Stimulated activated CD4-positive, alpha-beta T cell treated with anti-CD3 and anti-CD28 coated beads, Interleukin-1b, Interleukin-23, amount 100 ng/mL, for 24 hours (primary cell): ENCODE results near the gene ZFYVE28.

Experiments
- DNase-seq, 4 experiments: peaks; one replicate each; pipeline ENCODE4 v3.0.0-alpha.2; 2020; ENCODE audit warnings: low read depth in 4 of 4, low spot score in 1 of 4

The ZFYVE28 gene

DNA sequence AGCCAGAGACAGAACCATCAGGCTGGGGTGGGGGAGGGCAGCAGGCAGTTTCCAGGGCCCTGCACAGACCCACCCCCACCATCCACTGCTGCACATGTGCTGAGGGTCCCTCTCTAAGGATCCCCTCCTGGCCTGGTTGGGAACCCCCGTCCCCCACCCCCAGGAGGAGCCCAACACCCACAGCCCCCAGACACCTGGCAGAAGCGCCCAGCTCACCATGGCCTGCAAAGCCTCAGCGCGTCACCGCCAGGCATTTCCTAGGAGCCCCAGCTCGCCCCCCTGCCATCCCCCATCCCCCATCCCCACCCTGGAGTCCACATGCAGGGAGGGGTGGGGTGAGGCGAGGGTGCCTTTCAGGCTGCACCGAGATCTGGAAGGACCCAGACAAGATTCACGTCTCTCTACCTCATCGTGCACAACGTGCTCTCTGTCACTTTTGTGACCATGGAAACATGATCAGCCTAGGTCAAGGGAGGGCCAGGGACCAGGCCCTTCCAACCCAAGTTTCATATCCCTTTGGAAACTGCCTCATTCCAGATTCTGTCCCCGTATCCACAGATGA is 165.8 kb downstream of the ZFYVE28 start:
- DNase-seq = no peak

- DNase-seq = no peak
Observed at GRCh38 chr4:2251795-2252529, 166.5 kb downstream of the ZFYVE28 start.

DNA sequence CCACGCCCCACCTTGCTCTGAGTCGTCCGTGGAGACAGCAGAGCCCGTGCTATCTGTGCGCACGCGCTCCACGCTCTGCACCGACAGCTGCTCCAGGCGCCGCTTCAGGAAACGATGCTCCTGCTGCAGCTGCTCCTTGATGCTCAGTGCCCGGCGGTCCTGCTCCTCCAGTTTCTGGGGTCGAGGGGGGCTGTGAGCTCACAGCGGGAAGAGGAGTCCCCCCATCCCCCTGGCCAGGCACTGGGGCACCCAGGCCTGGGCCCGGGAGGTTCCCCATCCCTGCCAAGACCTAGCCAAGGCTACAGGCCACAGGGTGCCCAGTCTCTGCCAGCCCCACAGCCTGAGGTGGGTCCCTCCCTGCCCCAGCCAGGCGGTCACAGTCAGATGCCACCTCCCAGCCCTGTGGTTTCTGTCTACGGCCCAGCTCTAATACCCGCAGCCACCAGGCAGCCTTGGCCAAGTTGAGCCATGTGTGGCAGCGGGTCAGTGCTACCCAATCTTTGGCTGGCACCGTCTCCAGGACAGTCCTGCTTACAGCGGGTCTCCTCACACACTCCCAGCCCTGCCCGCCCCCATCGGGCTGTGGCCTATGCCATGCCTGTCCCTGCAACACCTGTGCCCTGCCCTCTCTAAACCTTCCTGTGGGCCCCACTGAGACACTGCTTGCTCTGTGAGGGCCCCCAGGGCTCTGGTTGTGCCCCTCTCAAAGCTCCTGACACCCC is 167.2 kb downstream of the ZFYVE28 start:
- DNase-seq = no peak

- DNase-seq = no peak
Observed at GRCh38 chr4:2250357-2251072, 167.9 kb downstream of the ZFYVE28 start.

GRCh38 chr4:2249526-2250356 is 168.7 kb downstream of the ZFYVE28 start:
- DNase-seq = no peak

DNA sequence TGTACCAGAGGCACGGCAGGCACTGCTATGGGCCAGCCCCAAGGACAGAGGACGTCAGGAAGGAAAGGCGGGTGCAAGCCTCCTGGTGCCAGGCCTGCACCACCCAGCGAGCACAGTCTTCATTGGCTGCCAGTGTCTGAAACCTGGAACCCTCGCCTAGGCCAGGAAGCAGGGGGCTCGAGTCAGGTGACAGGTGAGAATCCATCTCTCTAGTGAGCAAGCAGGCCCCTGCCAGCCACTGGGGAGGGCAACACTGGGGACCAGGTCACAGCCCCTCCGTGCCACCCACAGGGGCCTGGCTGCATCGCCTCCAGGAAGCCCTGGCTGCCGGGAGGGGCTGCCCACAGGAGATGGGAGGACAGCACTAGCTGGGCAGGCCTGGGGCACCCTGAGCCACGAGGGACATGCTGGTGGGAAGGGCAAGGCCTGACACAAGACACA is 169.6 kb downstream of the ZFYVE28 start:
- DNase-seq = no peak

DNA sequence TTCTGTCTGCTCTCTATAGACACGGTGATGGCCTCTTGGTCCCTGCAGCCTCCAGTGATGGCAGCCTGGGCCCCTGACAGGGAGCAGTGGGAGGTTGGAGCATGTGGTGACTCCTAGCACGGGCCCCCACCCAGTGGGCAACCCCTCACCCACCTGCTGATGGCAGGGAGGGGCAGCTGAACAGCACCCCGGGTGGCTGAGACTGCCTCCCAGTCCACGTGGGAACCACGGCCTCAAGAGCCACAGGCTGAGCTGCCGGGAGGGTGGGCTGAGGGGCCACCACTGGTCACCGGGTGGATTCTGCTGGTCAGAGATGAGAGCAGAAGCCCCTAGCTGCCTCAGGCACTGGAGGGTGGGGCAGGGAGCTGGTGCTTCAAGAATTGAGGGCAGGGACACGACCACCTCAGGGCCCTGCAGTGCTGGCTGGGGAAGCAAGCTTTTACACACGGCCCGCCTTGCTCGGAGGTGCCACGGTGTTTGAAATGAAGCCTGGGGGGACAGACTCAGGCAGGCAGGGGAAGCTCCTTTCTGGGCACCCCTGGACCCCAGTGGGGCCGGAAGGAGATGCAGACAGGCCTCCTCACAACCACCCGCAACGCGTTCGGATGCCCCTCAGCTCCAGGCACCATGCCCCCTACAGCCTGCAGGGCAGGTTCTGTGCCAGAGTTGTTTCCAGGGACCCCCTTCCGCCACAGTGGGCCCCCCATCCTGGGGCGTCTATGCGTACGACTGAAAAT is 170.2 kb downstream of the ZFYVE28 start:
- no peak for DNase-seq

DNA sequence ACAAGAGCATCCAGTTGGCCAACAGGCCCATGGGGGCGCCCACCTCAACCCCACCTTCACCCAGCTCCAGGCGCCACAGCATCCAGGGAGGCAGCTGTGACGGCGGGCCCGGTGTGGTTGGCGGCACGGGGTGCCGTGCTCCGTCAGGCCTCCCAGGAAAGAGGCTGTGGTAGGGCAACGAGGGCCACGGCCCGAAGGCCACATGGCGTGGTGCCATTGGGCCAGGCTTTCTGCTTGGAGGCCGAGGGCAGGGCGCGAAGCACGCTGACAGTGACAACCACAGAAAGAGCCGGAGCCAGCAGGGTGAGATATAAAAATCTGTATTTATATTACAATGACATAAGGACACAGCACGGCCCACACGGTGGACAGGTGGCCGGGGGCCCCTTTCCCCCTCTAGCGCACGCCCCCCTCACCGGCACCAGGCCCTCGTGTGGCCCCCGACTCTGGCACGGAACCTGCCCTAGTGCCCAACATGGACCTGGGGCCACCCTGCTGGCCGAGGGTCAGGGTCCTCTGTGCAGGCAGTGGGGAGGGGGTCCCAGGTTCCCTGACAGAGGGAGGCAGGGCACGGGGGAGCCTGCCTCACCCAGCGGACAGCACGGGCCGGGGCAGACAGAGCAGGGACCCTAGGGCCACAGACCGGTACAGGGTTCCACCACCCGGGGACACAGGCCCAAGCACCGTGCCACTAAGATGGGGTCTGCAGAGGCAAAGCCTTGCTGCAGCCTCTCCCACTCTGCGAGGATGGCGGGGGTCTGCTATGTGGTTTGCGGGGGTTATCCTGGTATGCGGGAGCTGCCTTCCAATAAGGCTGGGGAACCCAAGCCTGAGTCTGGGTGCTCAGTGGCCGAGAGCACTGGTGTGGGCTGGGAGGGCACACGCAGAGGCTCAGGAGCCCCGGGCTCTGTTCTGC is 171.1 kb downstream of the ZFYVE28 start:
- no peak for DNase-seq

DNA sequence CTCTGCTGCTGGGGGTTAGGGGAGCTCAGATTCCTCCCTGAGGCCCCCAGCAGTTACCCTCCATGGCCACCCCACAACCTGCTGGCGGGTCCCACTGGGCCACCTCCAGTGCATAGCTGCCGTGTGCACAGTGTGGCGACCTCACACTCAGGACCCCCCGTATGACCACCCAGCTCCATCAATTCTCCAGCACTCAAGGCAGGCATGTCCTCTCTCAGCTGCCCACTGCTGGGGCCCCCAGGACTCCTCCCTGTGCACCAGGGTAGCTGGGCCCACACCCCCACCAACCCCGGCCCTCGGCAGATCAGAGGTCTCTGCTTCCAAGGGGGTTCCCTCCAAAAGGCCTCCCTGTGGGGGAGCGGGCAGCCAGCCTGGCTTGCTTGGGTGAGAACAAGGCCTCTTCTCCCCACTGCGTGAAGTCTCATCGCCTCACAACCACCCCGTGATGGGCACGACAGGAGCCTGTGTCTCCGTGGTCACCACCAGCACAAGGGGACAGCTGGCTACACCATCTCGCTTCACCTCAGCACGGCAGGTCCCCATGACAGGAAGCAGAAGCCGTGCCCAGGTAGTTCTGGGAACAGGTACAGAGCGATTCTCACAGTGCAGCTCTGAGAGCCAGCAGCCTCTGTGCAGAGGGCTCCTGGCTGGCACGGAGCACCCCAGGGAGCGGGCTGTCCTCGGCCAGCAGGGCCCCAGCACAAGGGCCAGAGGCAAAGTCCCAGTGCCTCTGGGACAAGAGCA is 171.9 kb downstream of the ZFYVE28 start:
- no peak for DNase-seq

- DNase-seq = no peak
Observed at GRCh38 chr4:2245787-2246275, 172.6 kb downstream of the ZFYVE28 start.

GRCh38 chr4:2245057-2245786 is 173.2 kb downstream of the ZFYVE28 start:
- no peak for DNase-seq

DNA sequence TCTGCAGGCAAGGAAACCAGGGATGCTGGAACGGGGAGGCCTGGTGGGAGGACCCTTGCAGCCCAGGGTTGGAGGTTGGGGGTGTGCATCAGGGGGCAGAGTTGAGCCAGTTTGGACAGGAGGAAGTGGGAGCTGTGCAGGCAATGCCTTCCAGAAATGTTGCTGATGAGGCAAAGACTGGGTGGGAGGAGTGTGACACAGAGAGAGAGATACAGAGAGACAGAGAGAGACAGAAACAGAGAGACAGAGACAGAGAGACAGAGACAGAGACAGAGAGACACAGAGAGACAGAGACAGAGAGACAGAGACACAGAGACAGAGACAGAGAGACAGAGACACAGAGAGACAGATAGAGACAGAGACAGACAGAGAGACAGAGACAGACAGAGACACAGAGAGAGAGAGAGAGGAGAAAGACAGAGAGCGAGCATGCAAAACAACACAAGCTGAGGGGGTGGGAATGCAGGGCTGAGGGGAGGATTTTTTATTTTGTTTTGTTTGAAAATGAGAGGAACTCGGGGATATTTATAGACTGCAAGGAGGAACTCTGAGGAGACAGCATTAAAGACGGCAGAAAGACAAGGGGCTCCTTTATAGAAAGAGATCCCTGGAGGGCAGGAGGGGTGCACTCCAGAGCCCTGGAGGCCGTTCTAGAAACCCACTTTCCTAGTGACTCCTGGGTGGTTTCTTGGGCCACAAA is 174.6 kb downstream of the ZFYVE28 start:
- DNase-seq = no peak

DNA sequence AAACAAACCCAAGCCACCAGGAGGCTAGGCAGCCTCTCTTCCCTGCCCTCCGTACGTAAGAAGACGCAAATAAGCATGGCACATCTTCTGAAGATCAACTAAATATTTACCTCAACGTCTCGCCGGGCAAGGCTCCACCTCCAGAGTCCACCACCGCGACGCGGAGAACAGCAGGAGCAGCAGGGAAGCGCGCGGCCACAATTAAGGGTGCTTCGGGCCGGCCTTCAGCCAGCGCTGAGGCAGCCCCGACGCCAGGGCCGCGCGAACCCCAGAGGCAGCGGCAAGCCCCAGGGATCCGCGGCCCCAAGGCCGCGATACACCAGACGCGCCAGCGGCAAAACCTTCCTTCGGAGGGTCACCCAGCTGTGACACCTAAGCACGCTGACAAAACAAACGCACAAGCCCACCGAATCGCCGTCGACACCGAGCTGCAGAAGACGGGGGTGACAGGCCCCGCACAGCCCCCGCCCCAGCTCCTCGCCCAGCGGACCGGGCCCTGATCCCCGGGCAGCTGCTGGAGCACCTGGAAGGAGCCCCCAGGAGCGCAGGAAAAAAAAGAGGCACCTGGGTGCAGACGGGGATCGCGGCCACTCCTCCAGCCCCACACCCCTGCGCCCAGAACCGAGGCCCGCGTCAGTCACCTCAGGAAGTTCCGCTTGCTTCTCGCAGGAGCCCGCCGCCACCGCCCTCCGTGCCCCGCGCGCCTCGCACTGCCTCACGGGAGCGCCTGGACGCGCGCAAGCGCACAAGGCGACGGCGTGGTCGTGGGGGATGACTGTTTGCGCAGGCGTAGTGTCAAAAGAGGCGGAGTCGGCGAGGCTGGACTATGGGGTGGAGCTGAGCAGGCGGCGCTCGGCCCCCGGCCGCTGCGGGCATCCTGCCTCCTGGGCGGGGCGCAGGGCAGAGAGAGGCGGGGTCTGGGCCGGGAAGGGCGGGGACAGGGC is 176.8 kb downstream of the ZFYVE28 start, which contains the start of the genes HAUS3 and POLN:
Gene HAUS3, minus strand, starts transcription at position 712 of the 944 bp plus-strand sequence. CDS start 1,175 bp downstream, outside the sequence.
Gene POLN, minus strand, starts transcription at position 712 of the 944 bp plus-strand sequence. CDS start 12,890 bp downstream, outside the sequence.
- DNase-seq = peak; percentile 97 to 99 (median 98)

DNA sequence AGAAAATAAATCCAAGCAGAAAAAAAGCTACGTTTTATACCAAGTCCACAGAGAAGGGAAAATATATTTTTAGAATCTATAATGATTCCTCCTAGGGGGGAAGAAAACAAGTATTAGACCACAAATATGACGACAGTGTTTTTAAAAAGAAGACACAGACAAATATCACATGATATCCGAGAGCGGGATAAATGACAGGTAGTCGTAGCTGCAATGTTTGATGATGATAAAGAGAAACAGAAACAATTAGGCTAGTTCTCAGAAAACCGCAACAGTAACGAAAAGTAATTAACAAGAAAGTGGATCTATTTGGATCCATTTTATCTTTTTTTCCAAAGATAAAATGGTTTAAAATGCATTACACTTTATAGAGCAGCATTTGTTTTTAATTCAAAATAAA is 177.4 kb downstream of the ZFYVE28 start:
- no peak for DNase-seq

DNA sequence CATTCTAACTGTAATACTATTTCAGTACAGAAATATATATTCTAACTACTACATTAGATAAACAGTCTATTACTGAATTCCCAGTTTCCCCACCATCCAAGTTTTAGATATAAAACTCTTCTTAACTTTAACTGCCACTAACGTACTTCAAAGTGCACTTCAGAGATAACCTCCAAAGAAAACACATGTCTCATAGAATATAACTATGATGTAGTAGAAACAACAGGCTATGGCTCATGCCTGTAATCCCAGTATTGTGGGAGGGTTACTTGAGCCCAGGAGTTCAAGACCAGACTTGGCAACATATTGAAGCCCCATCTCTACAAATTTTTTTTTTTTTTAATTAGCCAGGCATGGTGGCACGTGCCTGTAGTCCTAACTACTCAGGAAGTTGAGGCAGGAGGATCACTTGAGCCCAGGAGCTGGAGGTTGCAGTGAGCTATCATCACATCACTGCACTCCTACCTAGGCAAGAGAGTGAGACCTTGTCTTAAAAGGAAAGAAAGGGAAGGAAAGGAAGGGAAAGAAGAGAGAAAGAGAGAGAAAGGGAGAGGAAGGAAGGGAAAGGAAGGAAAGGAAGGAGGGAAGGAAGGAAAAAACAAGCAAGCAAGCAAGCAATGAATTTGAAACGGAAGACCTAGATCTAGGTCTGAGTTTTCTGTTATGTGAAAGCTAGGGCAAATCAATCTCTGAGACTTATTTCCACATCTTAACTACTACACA is 181.3 kb downstream of the ZFYVE28 start:
- DNase-seq = no peak
